Upper lobe of left lung (tissue), 6 donors: ENCODE data around the gene EXT2. TPM values are rescaled to one million over a fixed set of nuclear protein-coding genes. Genes with fewer than 3 reads are reported as not detected.

ENCODE experiments used
- ATAC-seq, 2 donors: fragments of 200-7000 bp; cut with Tn5 transposase; one replicate each; pipeline ENCODE4 v1.9.1; 2022; ENCODE audit warnings: mild to moderate bottlenecking in 2 of 2, moderate library complexity in 2 of 2; ENCODE audit not compliant: low FRiP score in 2 of 2
- DNase-seq, 2 donors: peaks; one replicate each; pipeline ENCODE4 v3.0.0-alpha.2; 2019 to 2020
- H3K27ac ChIP-seq, 4 donors: fragments of 200-600 bp; sonication (generic); one replicate each; pipeline ENCODE4 v1.5.1; 2016 to 2019
- H3K27me3 ChIP-seq, 4 donors: fragments of 200-600 bp; sonication (generic); one replicate each; pipeline ENCODE4 v1.5.1; 2017 to 2019
- H3K36me3 ChIP-seq, 4 donors: fragments of 200-600 bp; sonication (generic); one replicate each; pipeline ENCODE4 v1.5.1; 2016 to 2019
- H3K4me1 ChIP-seq, 4 donors: fragments of 200-600 bp; sonication (generic); one replicate each; pipeline ENCODE4 v1.5.1; 2018 to 2019
- H3K4me3 ChIP-seq, 4 donors: fragments of 200-600 bp; sonication (generic); one replicate each; pipeline ENCODE4 v1.5.1; 2017 to 2019; ENCODE audit warnings: mild to moderate bottlenecking in 2 of 4, moderate library complexity in 1 of 4
- H3K9me3 ChIP-seq, 4 donors: fragments of 200-600 bp; sonication (generic); one replicate each; pipeline ENCODE4 v1.5.1; 2018 to 2019
- CTCF ChIP-seq, 6 experiments: fragments of 450-650 bp in 4 of 6; fragments of 200-600 bp in 2 of 6; sonication (generic) in 2 of 6; IDR thresholded peaks; one replicate each; pipeline ENCODE4 v1.5.1; 2016 to 2019; ENCODE audit warnings: antibody characterized with exemption in 6 of 6
- EP300 ChIP-seq, 4 donors: sonication (generic); formaldehyde crosslinking; IDR thresholded peaks; one replicate each; pipeline ENCODE4 v1.5.1; 2017; ENCODE audit warnings: antibody characterized with exemption in 4 of 4, control low read depth in 2 of 4
- POLR2A ChIP-seq, 4 donors: fragments of 450-650 bp; IDR thresholded peaks; one replicate each; pipeline ENCODE4 v1.5.1; 2016 to 2017; ENCODE audit warnings: antibody characterized with exemption in 4 of 4, mild to moderate bottlenecking in 2 of 4
- POLR2AphosphoS5 ChIP-seq, 2 donors: sonication (generic); formaldehyde crosslinking; IDR thresholded peaks; one replicate each; pipeline ENCODE4 v1.5.1; 2017; ENCODE audit warnings: antibody characterized with exemption in 2 of 2
- WGBS, 2 donors: methylation state at CpG; one replicate each; pipeline ENCODE4 v1.1.5; 2017 to 2018; 5-methylcytosine and 5-hydroxymethylcytosine counted together
- total RNA-seq, 6 donors: library from RNA; depleted of rRNA in 4 of 6; stranded (reverse); fragments of >200 nt in 4 of 6; gene quantifications; one replicate each; pipeline versions ENCODE4 v1.1.0 to v1.2.1, GENCODE V29; 2016 to 2021
- donor health status: DM: no; HTN: no; CAD: no; lungs with moderate emphysema.
- donor health status: DM: no; HTN: yes; CAD: no; lungs with severe emphysema.

Gene EXT2
- total RNA-seq, 6 donors from 2014 or later: 45.3 to 64.0 (median 57.4) TPM

GRCh38 chr11:44219830-44220796 lies 124.6 kb downstream of the EXT2 start:
- no peak overlapping the region for H3K4me3 ChIP-seq
- no peak overlapping the region for H3K27ac ChIP-seq
- H3K27me3 ChIP-seq: no peaks in the 10 kb centered on the region
- WGBS, 2 donors: 84 to 89% methylated on average over 4 of the region's 4 CpGs
- no peak for TF ChIP-seq EP300 (IDR thresholded peaks at IDR 0.05)
- no peak for TF ChIP-seq CTCF (IDR thresholded peaks at IDR 0.05)
- TF ChIP-seq POLR2A (IDR thresholded peaks at IDR 0.05): no peak
- no peak for TF ChIP-seq POLR2AphosphoS5 (IDR thresholded peaks at IDR 0.05)
- no peaks in the 10 kb centered on the region for H3K36me3 ChIP-seq
- ATAC-seq (no peak), DNase-seq (no peak)
- H3K9me3 ChIP-seq: no peaks in the 10 kb centered on the region
- H3K4me1 ChIP-seq: no peaks in the 10 kb centered on the region

GRCh38 chr11:44221456-44221855 lies 126.0 kb downstream of the EXT2 start:
- Histone ChIP-seq H3K27ac (no peak overlapping the region), H3K4me3 (no peak overlapping the region), H3K4me1 (peaks cover 0 to under 1% (median 0%) of the 10 kb centered on the region in 4 donors), H3K9me3 (no peaks in the 10 kb centered on the region), H3K27me3 (no peaks in the 10 kb centered on the region), H3K36me3 (no peaks in the 10 kb centered on the region)
- ATAC-seq (no peak), DNase-seq (no peak)
- 88 to 93% methylated on average over 3 of the region's 3 CpGs for WGBS, 2 donors
- TF ChIP-seq EP300 (IDR thresholded peaks at IDR 0.05) (no peak), CTCF (IDR thresholded peaks at IDR 0.05) (no peak)

GRCh38 chr11:44221992-44222391 lies 126.5 kb downstream of the EXT2 start:
- WGBS, 2 donors: 85 to 91% methylated on average over 2 of the region's 2 CpGs
- TF ChIP-seq EP300 (IDR thresholded peaks at IDR 0.05): no peak
- no peak for TF ChIP-seq POLR2AphosphoS5 (IDR thresholded peaks at IDR 0.05)
- no peak for TF ChIP-seq CTCF (IDR thresholded peaks at IDR 0.05)
- no peak for TF ChIP-seq POLR2A (IDR thresholded peaks at IDR 0.05)
- no peaks in the 10 kb centered on the region for H3K36me3 ChIP-seq

GRCh38 chr11:44223238-44223637 lies 127.8 kb downstream of the EXT2 start:
- Histone ChIP-seq H3K4me3 (no peak overlapping the region), H3K27me3 (no peaks in the 10 kb centered on the region), H3K27ac (no peak overlapping the region), H3K4me1 (peaks cover 0 to 2% (median 0%) of the 10 kb centered on the region in 4 donors), H3K9me3 (no peaks in the 10 kb centered on the region), H3K36me3 (no peaks in the 10 kb centered on the region)
- DNase-seq: no peak
- ATAC-seq: no peak
- no peak for TF ChIP-seq POLR2AphosphoS5 (IDR thresholded peaks at IDR 0.05)
- TF ChIP-seq POLR2A (IDR thresholded peaks at IDR 0.05): no peak
- TF ChIP-seq EP300 (IDR thresholded peaks at IDR 0.05): no peak
- no peak for TF ChIP-seq CTCF (IDR thresholded peaks at IDR 0.05)

More at GRCh38 chr11:44221992-44222391, 126.5 kb downstream of the EXT2 start:
- no peak overlapping the region for H3K4me3 ChIP-seq
- ATAC-seq (no peak), DNase-seq (no peak)
- H3K9me3 ChIP-seq: no peaks in the 10 kb centered on the region
- no peak overlapping the region for H3K27ac ChIP-seq
- H3K4me1 ChIP-seq: peaks cover 0 to 2% (median 0%) of the 10 kb centered on the region in 4 donors
- no peaks in the 10 kb centered on the region for H3K27me3 ChIP-seq
